ENCODE results near the gene MYCBPAP. TPM values are rescaled to one million over a fixed set of nuclear protein-coding genes. Genes with fewer than 3 reads are reported as not detected.

MYCBPAP gene
- total RNA-seq, 6 experiments from 2014 or later: 0.51 TPM; not detected in 5

- Histone ChIP-seq H3K9me3 (no peaks in the 10 kb centered on the region), H3K27me3 (no peaks in the 10 kb centered on the region), H3K36me3 (peaks cover 0 to 21% (median 8%) of the 10 kb centered on the region in 4 donors), H3K27ac (peak overlapping the region in 1 of 3 donors; percentile 55), H3K4me1 (peaks cover 0 to 20% (median 5%) of the 10 kb centered on the region in 4 donors), H3K4me3 (no peak overlapping the region)
- DNase-seq (peak in 1 of 3 donors; percentile 21), ATAC-seq (no peak)
- TF ChIP-seq POLR2A (IDR thresholded peaks at IDR 0.05) (no peak), CTCF (IDR thresholded peaks at IDR 0.05) (no peak)
- intact Hi-C loops (cut with DNase I): loop anchor here in 1 of 2 donors (10.0 kb wide), 1 partner anchor 128 kb away; no protein-coding TSS in a partner anchor
- 90% methylated on average over 3 of the region's 5 CpGs for WGBS (ENCODE audit: insufficient coverage, low coverage, low lambda C conversion rate, missing lambda C conversion rate)
These were observed 25.0 kb upstream of the MYCBPAP start for GRCh38 chr17:50483266-50483665.

GRCh38 chr17:50484386-50485155 lies 23.7 kb upstream of the MYCBPAP start:
- no CpG with 5 or more reads among the region's 11 CpGs for WGBS (ENCODE audit: insufficient coverage, low coverage, low lambda C conversion rate, missing lambda C conversion rate)
- peaks cover 0 to 21% (median 8%) of the 10 kb centered on the region in 4 donors for H3K36me3 ChIP-seq
- intact Hi-C loops (cut with DNase I): loop anchor here in 1 of 2 donors (10.0 kb wide), 1 partner anchor 130 kb away; no protein-coding TSS in a partner anchor
- H3K27me3 ChIP-seq: no peaks in the 10 kb centered on the region
- H3K4me3 ChIP-seq: no peak overlapping the region
- H3K27ac ChIP-seq: no peak overlapping the region
- no peak for ATAC-seq
- H3K4me1 ChIP-seq: peaks cover 0 to 16% (median 5%) of the 10 kb centered on the region in 4 donors
- TF ChIP-seq POLR2A (IDR thresholded peaks at IDR 0.05): no peak
- no peak for TF ChIP-seq CTCF (IDR thresholded peaks at IDR 0.05)
- H3K9me3 ChIP-seq: no peaks in the 10 kb centered on the region
- peak in 1 of 3 donors; percentile 33 for DNase-seq

- peaks cover 0 to 21% (median 8%) of the 10 kb centered on the region in 4 donors for H3K36me3 ChIP-seq
- 91% methylated on average over 5 of the region's 17 CpGs for WGBS (ENCODE audit: insufficient coverage, low coverage, low lambda C conversion rate, missing lambda C conversion rate)
- intact Hi-C loops (cut with DNase I): loop anchor here in 1 of 2 donors (10.0 kb wide), 1 partner anchor 133 kb away; no protein-coding TSS in a partner anchor
- H3K4me1 ChIP-seq: peaks cover 0 to 4% (median 2%) of the 10 kb centered on the region in 4 donors
- H3K27me3 ChIP-seq: no peaks in the 10 kb centered on the region
- ATAC-seq (no peak), DNase-seq (no peak)
- no peak overlapping the region for H3K4me3 ChIP-seq
- no peak overlapping the region for H3K27ac ChIP-seq
- no peaks in the 10 kb centered on the region for H3K9me3 ChIP-seq
- TF ChIP-seq CTCF (IDR thresholded peaks at IDR 0.05) (no peak), POLR2A (IDR thresholded peaks at IDR 0.05) (no peak)
These were observed 20.8 kb upstream of the MYCBPAP start for GRCh38 chr17:50487213-50488096.

- Histone ChIP-seq H3K4me3 (no peak overlapping the region), H3K27ac (no peak overlapping the region), H3K9me3 (no peaks in the 10 kb centered on the region), H3K4me1 (no peaks in the 10 kb centered on the region), H3K36me3 (peaks cover 0 to 16% (median 8%) of the 10 kb centered on the region in 4 donors), H3K27me3 (no peaks in the 10 kb centered on the region)
- DNase-seq (no peak), ATAC-seq (no peak)
- intact Hi-C loops (cut with DNase I): loop anchor here in 1 of 2 donors (10.0 kb wide), 1 partner anchor 134 kb away; no protein-coding TSS in a partner anchor
- WGBS (ENCODE audit: insufficient coverage, low coverage, low lambda C conversion rate, missing lambda C conversion rate): no CpG with 5 or more reads among the region's 2 CpGs
- TF ChIP-seq CTCF (IDR thresholded peaks at IDR 0.05) (no peak), POLR2A (IDR thresholded peaks at IDR 0.05) (no peak)
These were observed 19.4 kb upstream of the MYCBPAP start for GRCh38 chr17:50488880-50489279.

Data from right lobe of liver (tissue), 6 donors.